BLaER1 treated with 17β-estradiol and CSF1 and Interleukin-3, amounts not matched to agents 10 nM and 100 nM (cell line): Measurements from ENCODE around the gene SKAP2.

ENCODE experiments used
- H3K27ac ChIP-seq, 11 experiments: shearing (Covaris generic); formaldehyde crosslinking; 2 replicates each; pipeline ENCODE4 v1.8.1; 2022
- H3K27me3 ChIP-seq, 11 experiments: shearing (Covaris generic); formaldehyde crosslinking; 2 replicates each; pipeline ENCODE4 v1.8.1; 2022
- H3K36me3 ChIP-seq, 11 experiments: shearing (Covaris generic); formaldehyde crosslinking; 2 replicates each; pipeline ENCODE4 v1.8.1; 2022
- H3K4me1 ChIP-seq, 10 experiments: shearing (Covaris generic); formaldehyde crosslinking; 2 replicates each; pipeline ENCODE4 v1.8.1; 2022
- H3K4me2 ChIP-seq, 11 experiments: shearing (Covaris generic); formaldehyde crosslinking; 2 replicates each; pipeline ENCODE4 v1.8.1; 2022
- H3K4me3 ChIP-seq, 10 experiments: shearing (Covaris generic); formaldehyde crosslinking; 2 replicates each; pipeline ENCODE4 v1.8.1; 2022
- H3K9ac ChIP-seq, 11 experiments: shearing (Covaris generic); formaldehyde crosslinking; 2 replicates each; pipeline ENCODE4 v1.8.1; 2022
- H3K9me3 ChIP-seq, 11 experiments: shearing (Covaris generic); formaldehyde crosslinking; replicated peaks in 1 of 11; 2 replicates each; pipeline ENCODE4 v1.8.1; 2022
- H4K20me1 ChIP-seq, 11 experiments: shearing (Covaris generic); formaldehyde crosslinking; 2 replicates each; pipeline ENCODE4 v1.8.1; 2022
- Cebpa-rat ChIP-seq, 11 experiments: shearing (Covaris generic); IDR thresholded peaks; 2 replicates each; pipeline ENCODE4 v1.8.1; 2022

SKAP2 gene

GRCh38 chr7:26686448-26686981, 177.9 kb downstream of the SKAP2 start:
- H3K9me3 ChIP-seq: no peaks in the 10 kb centered on the region
- no peak overlapping the region for H3K27ac ChIP-seq
- H3K4me3 ChIP-seq: no peak overlapping the region
- H3K27me3 ChIP-seq: peaks cover 0 to 25% (median 6%) of the 10 kb centered on the region in 11 experiments; a peak in 13 of 22 replicates
- H3K9ac ChIP-seq: no peak overlapping the region
- no peak overlapping the region; a peak in 1 of 22 replicates for H3K4me2 ChIP-seq
- H4K20me1 ChIP-seq: no peaks in the 10 kb centered on the region
- H3K36me3 ChIP-seq: no peaks in the 10 kb centered on the region
- peaks cover 9 to 11% (median 10%) of the 10 kb centered on the region in 10 experiments; a peak in 16 of 20 replicates for H3K4me1 ChIP-seq
- no peak for TF ChIP-seq Cebpa-rat (IDR thresholded peaks at IDR 0.05)

- Histone ChIP-seq H3K9me3 (no peaks in the 10 kb centered on the region), H3K36me3 (no peaks in the 10 kb centered on the region), H3K27ac (no peak overlapping the region), H3K4me1 (peaks cover 9 to 17% (median 10%) of the 10 kb centered on the region in 10 experiments; a peak in 17 of 20 replicates), H4K20me1 (no peaks in the 10 kb centered on the region), H3K4me2 (no peak overlapping the region), H3K9ac (no peak overlapping the region), H3K27me3 (peaks cover 0 to 25% (median 6%) of the 10 kb centered on the region in 11 experiments; a peak in 13 of 22 replicates), H3K4me3 (no peak overlapping the region)
- TF ChIP-seq Cebpa-rat (IDR thresholded peaks at IDR 0.05): no peak
Measured at GRCh38 chr7:26685606-26686005, 178.8 kb downstream of the SKAP2 start.

- peaks cover 0 to 25% (median 6%) of the 10 kb centered on the region in 11 experiments; a peak in 13 of 22 replicates for H3K27me3 ChIP-seq
- peaks cover 9 to 17% (median 10%) of the 10 kb centered on the region in 10 experiments; a peak in 17 of 20 replicates for H3K4me1 ChIP-seq
- no peak overlapping the region for H3K9ac ChIP-seq
- no peaks in the 10 kb centered on the region for H4K20me1 ChIP-seq
- H3K36me3 ChIP-seq: no peaks in the 10 kb centered on the region
- H3K27ac ChIP-seq: no peak overlapping the region
- H3K4me2 ChIP-seq: no peak overlapping the region
- H3K9me3 ChIP-seq: no peaks in the 10 kb centered on the region
- no peak overlapping the region for H3K4me3 ChIP-seq
- no peak for TF ChIP-seq Cebpa-rat (IDR thresholded peaks at IDR 0.05)
Measured at GRCh38 chr7:26684447-26684846, 179.9 kb downstream of the SKAP2 start.

GRCh38 chr7:26683277-26683676, 181.1 kb downstream of the SKAP2 start:
- no peak overlapping the region for H3K27ac ChIP-seq

GRCh38 chr7:26681819-26682418, 182.5 kb downstream of the SKAP2 start:
- Histone ChIP-seq H3K9ac (no peak overlapping the region), H3K4me2 (no peak overlapping the region), H3K27me3 (peaks cover 0 to 19% (median 6%) of the 10 kb centered on the region in 11 experiments; a peak in 13 of 22 replicates), H4K20me1 (no peaks in the 10 kb centered on the region), H3K36me3 (no peaks in the 10 kb centered on the region), H3K4me3 (no peak overlapping the region), H3K4me1 (peaks cover 0 to 6% (median 0%) of the 10 kb centered on the region in 10 experiments; a peak in 1 of 20 replicates), H3K9me3 (no peaks in the 10 kb centered on the region), H3K27ac (no peak overlapping the region)
- TF ChIP-seq Cebpa-rat (IDR thresholded peaks at IDR 0.05): no peak

More at GRCh38 chr7:26683277-26683676, 181.1 kb downstream of the SKAP2 start:
- Histone ChIP-seq H3K36me3 (no peaks in the 10 kb centered on the region), H3K27me3 (peaks cover 0 to 25% (median 6%) of the 10 kb centered on the region in 11 experiments; a peak in 13 of 22 replicates), H4K20me1 (no peaks in the 10 kb centered on the region), H3K4me3 (no peak overlapping the region), H3K9me3 (no peaks in the 10 kb centered on the region), H3K4me1 (peaks cover 0 to 7% (median under 1%) of the 10 kb centered on the region in 10 experiments; a peak in 9 of 20 replicates), H3K4me2 (no peak overlapping the region), H3K9ac (no peak overlapping the region)
- no peak for TF ChIP-seq Cebpa-rat (IDR thresholded peaks at IDR 0.05)

GRCh38 chr7:26680587-26680986, 183.8 kb downstream of the SKAP2 start:
- Histone ChIP-seq H3K9me3 (no peaks in the 10 kb centered on the region), H4K20me1 (no peaks in the 10 kb centered on the region), H3K27ac (no peak overlapping the region), H3K4me1 (peaks cover 0 to 6% (median 0%) of the 10 kb centered on the region in 10 experiments; a peak in 1 of 20 replicates), H3K27me3 (peaks cover 0 to 19% (median 6%) of the 10 kb centered on the region in 11 experiments; a peak in 11 of 22 replicates), H3K4me3 (no peak overlapping the region), H3K9ac (no peak overlapping the region), H3K36me3 (no peaks in the 10 kb centered on the region), H3K4me2 (no peak overlapping the region)
- TF ChIP-seq Cebpa-rat (IDR thresholded peaks at IDR 0.05): no peak

GRCh38 chr7:26675143-26675887, 189.1 kb downstream of the SKAP2 start:
- Histone ChIP-seq H3K4me3 (no peak overlapping the region), H3K36me3 (no peaks in the 10 kb centered on the region), H3K4me2 (no peak overlapping the region), H4K20me1 (no peaks in the 10 kb centered on the region), H3K4me1 (no peaks in the 10 kb centered on the region), H3K9ac (no peak overlapping the region), H3K9me3 (no peaks in the 10 kb centered on the region), H3K27me3 (peaks cover 0 to 32% (median 13%) of the 10 kb centered on the region in 11 experiments; a peak in 12 of 22 replicates), H3K27ac (no peak overlapping the region)
- no peak for TF ChIP-seq Cebpa-rat (IDR thresholded peaks at IDR 0.05)

GRCh38 chr7:26673858-26674257, 190.5 kb downstream of the SKAP2 start:
- Histone ChIP-seq H4K20me1 (no peaks in the 10 kb centered on the region), H3K27me3 (peaks cover 0 to 38% (median 13%) of the 10 kb centered on the region in 11 experiments; a peak in 12 of 22 replicates), H3K9ac (no peak overlapping the region), H3K9me3 (no peaks in the 10 kb centered on the region), H3K36me3 (no peaks in the 10 kb centered on the region), H3K27ac (no peak overlapping the region), H3K4me1 (no peaks in the 10 kb centered on the region), H3K4me3 (no peak overlapping the region), H3K4me2 (no peak overlapping the region)
- no peak for TF ChIP-seq Cebpa-rat (IDR thresholded peaks at IDR 0.05)

GRCh38 chr7:26673271-26673670, 191.1 kb downstream of the SKAP2 start:
- no peaks in the 10 kb centered on the region for H3K4me1 ChIP-seq
- H4K20me1 ChIP-seq: no peaks in the 10 kb centered on the region
- H3K9ac ChIP-seq: no peak overlapping the region
- H3K9me3 ChIP-seq: no peaks in the 10 kb centered on the region
- H3K4me2 ChIP-seq: no peak overlapping the region
- H3K27ac ChIP-seq: no peak overlapping the region
- TF ChIP-seq Cebpa-rat (IDR thresholded peaks at IDR 0.05): no peak
- H3K36me3 ChIP-seq: no peaks in the 10 kb centered on the region
- H3K27me3 ChIP-seq: peaks cover 0 to 38% (median 13%) of the 10 kb centered on the region in 11 experiments; a peak in 12 of 22 replicates
- no peak overlapping the region for H3K4me3 ChIP-seq
